Breast epithelium (tissue), 3 donors: Measurements from ENCODE around the gene ONECUT1.

Source experiments
- CTCF ChIP-seq, 3 donors: fragments of 450-650 bp; IDR thresholded peaks; one replicate each; pipeline ENCODE4 v1.5.1; 2016 to 2017; ENCODE audit warnings: antibody characterized with exemption in 3 of 3, mild to moderate bottlenecking in 3 of 3, moderate library complexity in 3 of 3
- POLR2A ChIP-seq: fragments of 450-650 bp; IDR thresholded peaks from one replicate; pipeline ENCODE4 v1.6.1; 2016; ENCODE audit warnings: antibody characterized with exemption, mild to moderate bottlenecking, moderate library complexity

- TF ChIP-seq CTCF (IDR thresholded peaks at IDR 0.05) (no peak), POLR2A (no peak)
Observed at GRCh38 chr15:52738311-52738710, 51.8 kb downstream of the ONECUT1 start.
